GM21381 (cell line): ENCODE measurements around the gene KDM3A.
"Not testable (repeated sequence)": the region's sequence is repeated elsewhere in the genome, so short reads cannot be mapped to it uniquely, and the experiment has no call there.

Experiments
- ATAC-seq: cut with Tn5 transposase; IDR thresholded peaks from one replicate; pipeline ENCODE4 v1.9.1; 2021; ENCODE audit warnings: mild to moderate bottlenecking, moderate library complexity; ENCODE audit not compliant: unreplicated experiment

KDM3A gene

GRCh38 chr2:86476918-86477317, 35.7 kb downstream of the KDM3A start:
- no peak for ATAC-seq

- ATAC-seq: no peak
These were observed 36.2 kb downstream of the KDM3A start for GRCh38 chr2:86477349-86477748.

DNA sequence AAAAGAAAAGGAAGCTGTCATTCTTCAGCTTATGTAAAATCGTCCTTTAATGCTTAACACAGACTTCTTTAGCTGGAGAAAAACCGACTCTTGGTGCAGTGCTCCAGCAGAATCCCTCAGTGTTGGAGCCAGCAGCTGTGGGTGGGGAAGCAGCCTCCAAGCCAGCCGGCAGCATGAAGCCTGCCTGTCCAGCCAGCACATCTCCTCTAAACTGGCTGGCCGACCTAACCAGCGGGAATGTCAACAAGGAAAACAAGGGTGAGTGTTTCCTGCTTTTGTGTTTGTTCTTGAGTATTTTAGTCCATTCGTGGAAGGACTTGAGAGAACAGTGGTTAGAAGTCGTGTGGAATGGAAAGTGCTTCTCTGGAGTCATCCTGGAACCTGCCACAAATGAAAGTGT, 38.9 kb downstream of the KDM3A start:
- ATAC-seq: no peak

DNA sequence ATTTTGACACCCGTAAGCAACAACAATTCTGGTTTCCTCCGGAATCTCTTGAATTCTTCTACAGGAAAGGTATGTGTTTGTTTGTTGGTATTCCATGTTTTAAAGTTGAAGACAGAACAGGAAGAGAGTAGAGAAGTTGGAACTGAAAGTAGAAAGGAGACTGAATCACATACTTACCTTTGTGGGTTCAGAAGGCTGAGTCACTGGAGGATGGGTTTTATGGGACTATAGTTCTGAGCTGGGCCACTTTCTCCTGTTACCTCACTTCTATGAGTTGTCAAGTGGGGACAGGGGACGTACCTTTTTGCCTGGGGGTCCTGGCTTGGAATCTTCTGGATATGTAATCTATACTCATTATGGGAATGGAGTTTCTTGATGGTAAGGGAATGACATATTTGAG, 40.9 kb downstream of the KDM3A start:
- no peak for ATAC-seq

DNA sequence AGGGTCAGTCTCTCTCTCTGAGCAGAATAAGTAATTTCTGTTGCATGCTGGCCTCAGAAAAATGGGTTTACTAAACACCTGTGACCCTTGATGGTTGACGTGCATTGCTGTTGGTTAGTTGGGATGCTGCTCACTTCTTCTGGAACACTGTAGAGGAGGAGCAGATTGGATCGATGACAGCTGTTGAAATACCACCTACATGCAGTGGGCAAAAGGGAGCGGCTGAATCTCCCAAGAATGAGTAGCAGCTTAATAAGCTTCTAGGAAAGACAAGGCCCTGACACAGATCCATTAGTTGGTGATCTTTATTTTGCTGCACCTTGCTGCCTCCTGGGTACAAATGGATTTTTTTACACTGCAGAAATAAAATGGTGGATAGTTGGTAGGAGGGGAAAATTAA, 43.2 kb downstream of the KDM3A start:
- ATAC-seq: no peak

DNA sequence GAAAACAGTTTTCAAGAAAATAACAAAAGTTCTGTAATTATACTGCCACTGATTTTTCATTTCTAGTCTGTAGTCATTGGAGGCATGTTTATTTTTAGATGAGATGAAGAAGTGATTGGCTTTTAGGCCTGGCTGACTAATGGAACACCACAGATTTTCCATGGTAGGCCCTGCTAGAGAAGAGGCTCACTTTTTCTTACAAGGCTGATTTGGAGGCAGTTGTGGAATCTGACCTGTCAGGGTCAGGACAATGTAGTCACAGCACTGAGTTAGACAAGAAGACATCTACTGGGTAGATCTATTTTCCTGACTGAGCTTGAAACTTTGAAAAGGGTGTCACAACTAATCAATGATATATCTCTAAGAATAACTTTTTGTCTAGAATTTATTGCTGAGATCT, 43.9 kb downstream of the KDM3A start:
- ATAC-seq: no peak

DNA sequence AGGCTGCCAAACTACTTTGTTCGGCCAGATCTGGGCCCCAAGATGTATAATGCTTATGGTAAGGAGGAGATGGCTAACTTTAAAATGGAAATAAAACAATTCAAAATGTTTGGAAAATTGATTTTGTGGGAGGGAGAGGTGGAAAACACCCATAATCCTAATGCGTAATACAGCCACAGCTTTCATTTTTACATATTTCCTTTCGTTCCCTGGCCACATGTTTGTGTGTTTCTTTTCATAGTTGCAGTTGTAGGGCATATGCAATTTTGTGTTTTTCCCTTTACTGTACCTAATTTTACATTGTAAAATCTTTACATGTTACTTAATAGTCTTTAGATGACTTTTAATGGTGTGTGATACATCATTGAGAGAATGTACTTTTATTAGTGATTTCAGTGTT, 44.6 kb downstream of the KDM3A start:
- no peak for ATAC-seq

DNA sequence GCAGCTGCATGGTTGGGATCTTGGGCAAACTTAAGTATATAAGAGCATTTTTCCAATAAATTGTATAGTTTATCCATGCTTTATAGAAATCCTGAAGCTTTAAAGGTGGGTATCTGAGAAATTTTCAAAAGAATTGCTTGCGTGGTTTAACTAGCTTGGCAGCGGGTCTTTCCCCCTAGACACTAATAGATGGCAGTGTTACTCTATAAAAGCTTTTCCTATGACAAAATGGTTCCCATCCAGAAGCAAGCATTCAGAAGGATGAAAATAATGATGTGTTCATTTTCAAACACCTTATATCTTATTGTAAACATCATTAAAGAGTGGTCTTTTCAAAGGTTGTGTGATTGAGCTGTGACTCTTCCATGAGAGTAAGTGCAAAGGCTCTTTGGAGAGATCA, 45.9 kb downstream of the KDM3A start:
- no peak for ATAC-seq

DNA sequence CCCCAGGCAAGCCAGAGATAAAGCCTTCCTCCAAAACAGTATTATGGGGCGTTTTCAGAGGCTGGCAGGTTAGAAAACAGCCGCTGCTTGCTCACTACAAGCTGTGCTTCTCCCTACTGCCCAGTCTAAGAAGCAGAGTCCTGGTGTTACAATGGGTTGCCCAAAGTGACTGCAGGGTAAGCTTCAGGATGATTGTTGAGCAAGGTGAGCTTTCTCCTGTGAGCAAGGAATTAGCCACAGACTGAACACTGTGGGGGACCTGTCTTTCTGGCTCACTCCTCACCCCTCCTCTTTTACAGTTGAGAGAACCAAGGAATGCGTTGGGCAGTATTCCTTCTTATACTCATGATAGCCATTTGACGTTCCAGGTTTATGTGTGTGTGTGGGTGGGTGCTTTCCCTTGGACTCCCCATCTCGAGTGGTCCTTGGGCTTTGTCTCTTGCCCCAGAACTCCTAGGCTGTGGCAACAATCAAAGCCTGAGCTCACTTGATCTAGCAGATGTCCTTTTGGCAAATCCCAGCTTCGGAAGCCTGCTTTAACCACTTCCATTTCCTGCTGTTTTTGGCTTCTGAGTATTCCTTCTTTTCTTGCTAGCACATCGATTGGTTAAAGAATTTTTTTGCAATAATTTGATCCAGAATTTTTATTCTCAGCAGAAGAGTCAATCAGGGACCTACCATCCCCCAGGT, 47.5 kb downstream of the KDM3A start:
- no peak for ATAC-seq

GRCh38 chr2:86489542-86489941, 48.4 kb downstream of the KDM3A start:
- no peak for ATAC-seq

GRCh38 chr2:86490245-86490644, 49.1 kb downstream of the KDM3A start:
- no peak for ATAC-seq

- no peak for ATAC-seq
These were observed 49.9 kb downstream of the KDM3A start for GRCh38 chr2:86491088-86491487.

- ATAC-seq: no peak
These were observed 50.9 kb downstream of the KDM3A start for GRCh38 chr2:86492048-86492453.

- not testable (repeated sequence) for ATAC-seq
These were observed 55.2 kb downstream of the KDM3A start for GRCh38 chr2:86496391-86496790.

DNA sequence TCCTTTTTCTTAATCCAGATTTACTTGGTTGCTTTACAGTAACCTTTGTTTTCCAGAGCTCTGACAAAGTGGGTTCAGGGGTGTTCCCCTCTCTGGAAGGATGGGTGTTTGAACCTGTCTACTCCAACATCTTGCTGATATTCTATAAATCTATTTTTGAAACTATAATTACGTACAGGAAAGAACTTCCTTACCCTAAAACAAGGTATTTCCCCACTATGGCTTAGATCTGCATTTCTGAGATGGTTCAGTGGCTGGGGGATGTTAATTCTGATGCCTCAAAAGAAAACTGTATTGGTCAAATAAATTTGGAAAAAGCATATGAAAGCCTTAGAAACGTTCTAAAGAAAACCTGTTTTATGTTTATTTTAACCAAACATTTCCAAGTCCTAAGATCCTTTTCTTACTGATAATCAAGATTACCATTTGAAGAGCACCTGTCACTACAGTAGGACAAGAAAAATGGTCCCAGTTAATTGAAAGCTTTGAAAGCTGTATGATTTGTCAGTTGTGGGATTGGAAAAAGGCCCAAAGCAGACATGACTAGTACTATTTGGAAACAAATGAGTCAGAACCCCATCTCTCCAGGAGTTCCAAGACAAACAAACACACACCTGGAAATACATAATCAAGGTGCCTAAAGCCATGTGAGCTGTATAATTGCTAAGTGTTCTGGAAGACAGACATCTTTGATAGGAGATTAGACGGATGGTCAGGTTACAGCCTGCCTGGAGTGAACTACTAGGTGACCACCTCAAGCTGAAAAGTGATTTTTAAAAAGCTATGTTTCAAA, 57.5 kb downstream of the KDM3A start:
- no peak for ATAC-seq

DNA sequence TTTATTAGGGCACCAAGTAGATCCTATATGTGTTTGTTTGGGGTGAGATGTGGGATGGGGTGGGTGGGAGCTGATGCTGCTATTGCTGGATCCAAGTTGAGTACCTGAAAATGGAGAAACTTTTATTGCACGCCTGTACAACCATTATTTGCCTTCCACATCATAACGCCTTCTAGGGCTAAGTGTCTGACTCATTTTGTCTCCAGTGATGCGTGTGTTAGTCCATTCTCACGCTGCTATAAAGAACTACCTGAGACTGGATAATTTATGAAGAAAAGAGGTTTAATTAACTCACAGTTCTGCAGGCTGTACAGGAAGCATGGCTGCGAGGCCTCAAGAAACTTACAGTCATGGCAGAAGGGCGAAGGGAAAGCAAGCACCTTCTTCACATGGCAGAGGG, 58.2 kb downstream of the KDM3A start:
- no peak for ATAC-seq

DNA sequence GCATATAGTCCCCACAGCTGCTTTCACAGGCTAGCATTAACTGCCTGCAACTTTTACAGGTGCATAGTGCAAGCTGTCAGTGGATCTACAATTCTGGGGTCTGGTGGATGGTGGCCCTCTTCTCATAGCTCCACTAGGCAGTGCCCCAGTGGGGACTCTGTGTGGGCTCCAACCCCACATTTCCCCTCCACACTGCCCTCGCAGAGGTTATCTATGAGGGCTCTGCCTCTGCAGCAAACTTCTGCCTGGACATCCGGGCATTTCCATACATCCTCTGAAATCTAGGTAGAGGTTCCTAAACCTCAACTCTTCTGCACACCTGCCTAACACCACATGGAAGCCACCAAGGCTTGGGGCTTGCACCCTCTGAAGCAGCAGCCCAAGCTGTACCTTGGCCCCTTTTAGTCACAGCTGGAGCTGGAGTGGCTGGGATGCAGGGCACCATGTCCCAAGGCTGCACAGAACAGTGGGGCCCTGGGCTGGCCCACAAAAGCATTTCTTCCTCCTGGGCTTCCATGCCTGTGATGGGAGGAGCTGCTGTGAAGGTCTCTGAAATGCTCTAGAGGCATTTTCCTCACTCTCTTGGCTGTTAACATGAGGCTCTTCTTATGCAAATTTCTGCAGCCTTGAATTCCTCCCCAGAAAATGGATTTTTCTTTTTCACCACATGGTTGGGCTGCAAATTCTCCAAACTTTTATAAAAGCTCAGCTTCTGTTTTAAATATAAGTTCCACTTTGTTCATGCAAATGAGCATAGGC, 59.3 kb downstream of the KDM3A start:
- ATAC-seq: no peak

GRCh38 chr2:86507600-86507999, 66.4 kb downstream of the KDM3A start:
- no peak for ATAC-seq

- ATAC-seq: no peak
These were observed 69.3 kb downstream of the KDM3A start for GRCh38 chr2:86510436-86510933.

- no peak for ATAC-seq
These were observed 70.9 kb downstream of the KDM3A start for GRCh38 chr2:86512034-86512433.

DNA sequence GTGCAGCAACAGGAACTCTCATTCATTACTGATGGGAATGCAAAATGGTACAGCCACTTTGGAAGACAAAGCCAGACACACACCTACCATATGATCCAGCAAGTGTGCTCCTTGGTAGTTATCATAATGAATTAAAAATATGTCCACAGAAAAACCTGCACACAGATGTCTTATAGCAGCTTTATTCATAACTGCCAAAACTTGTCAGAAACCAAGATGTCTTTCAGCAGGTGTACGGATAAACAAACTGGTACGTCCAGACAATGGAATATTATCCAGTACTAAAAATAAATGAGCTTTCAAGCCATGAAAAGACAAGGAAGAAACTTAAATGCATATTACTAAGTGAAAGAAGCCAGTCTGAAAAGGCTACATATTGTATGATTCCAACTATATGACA, 71.7 kb downstream of the KDM3A start:
- ATAC-seq: no peak
